Measurements from ENCODE around the gene LAMB4.

Gene LAMB4

DNA sequence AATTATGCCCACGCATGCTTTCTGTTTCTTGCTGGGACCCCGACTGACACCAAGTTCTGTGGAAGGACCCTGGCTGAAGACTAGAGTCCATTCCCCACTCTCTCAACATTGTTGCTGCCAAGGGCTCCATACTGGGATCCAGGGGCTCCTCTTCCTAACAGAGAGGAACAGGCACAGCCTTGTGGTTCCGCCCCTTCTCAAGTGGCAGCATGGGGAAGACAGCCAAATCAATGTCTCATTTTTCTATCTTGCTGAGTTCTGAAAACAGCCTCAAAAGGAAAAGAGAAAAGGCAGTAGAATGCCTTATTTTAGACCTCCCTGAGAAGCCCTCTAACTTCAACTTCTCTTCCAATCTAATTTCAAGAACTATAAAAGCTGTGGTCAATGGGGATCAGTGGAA, 103.5 kb downstream of the LAMB4 start:
- H3K36me3 Mint-ChIP-seq, result no peaks in the 10 kb centered on the region
- H3K9me3 Mint-ChIP-seq, result no peaks in the 10 kb centered on the region
- DNase-seq (ENCODE audit: low spot score in 2 of 2), result no peak
- ATAC-seq (ENCODE audit: low read depth), result no peak
- H3K27me3 Mint-ChIP-seq, result peaks cover 13% of the 10 kb centered on the region
- no peaks in the 10 kb centered on the region for H3K4me1 Mint-ChIP-seq
- no peak overlapping the region for H3K27ac Mint-ChIP-seq
- H3K4me3 Mint-ChIP-seq, result no peak overlapping the region

DNA sequence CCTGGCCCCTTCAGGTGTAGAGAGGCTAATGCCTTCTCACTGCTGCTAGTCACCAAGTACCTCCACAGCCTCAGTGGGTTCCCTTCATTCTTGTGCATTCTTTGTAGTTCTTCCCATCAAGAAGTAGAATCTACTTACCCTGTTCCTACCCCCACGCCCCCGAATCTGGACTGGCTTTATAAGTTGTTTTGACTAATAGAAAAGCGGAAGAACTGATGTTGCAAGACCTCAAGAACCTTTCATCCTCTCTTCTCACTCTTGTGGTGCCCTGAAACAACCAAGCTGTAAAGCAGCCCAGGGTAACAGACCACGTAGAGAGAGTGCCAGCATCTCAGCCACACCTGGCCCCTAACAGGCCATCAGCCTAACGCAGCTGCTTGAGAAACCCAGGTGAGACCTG, 104.0 kb downstream of the LAMB4 start:
- H3K36me3 Mint-ChIP-seq, result no peaks in the 10 kb centered on the region
- H3K27ac Mint-ChIP-seq, result no peak overlapping the region
- no peaks in the 10 kb centered on the region for H3K9me3 Mint-ChIP-seq
- ATAC-seq (ENCODE audit: low read depth), result no peak
- DNase-seq (ENCODE audit: low spot score in 2 of 2), result no peak
- peaks cover 11% of the 10 kb centered on the region for H3K27me3 Mint-ChIP-seq
- H3K4me3 Mint-ChIP-seq, result no peak overlapping the region
- no peaks in the 10 kb centered on the region for H3K4me1 Mint-ChIP-seq

- peaks cover 2% of the 10 kb centered on the region for H3K4me1 Mint-ChIP-seq
- DNase-seq (ENCODE audit: low spot score in 2 of 2), result no peak
- H3K27ac Mint-ChIP-seq, result no peak overlapping the region
- peaks cover 18% of the 10 kb centered on the region for H3K27me3 Mint-ChIP-seq
- H3K36me3 Mint-ChIP-seq, result no peaks in the 10 kb centered on the region
- ATAC-seq (ENCODE audit: low read depth), result no peak
- H3K4me3 Mint-ChIP-seq, result no peak overlapping the region
- no peaks in the 10 kb centered on the region for H3K9me3 Mint-ChIP-seq
Measured at GRCh38 chr7:108024538-108024937, 105.6 kb downstream of the LAMB4 start.

DNA sequence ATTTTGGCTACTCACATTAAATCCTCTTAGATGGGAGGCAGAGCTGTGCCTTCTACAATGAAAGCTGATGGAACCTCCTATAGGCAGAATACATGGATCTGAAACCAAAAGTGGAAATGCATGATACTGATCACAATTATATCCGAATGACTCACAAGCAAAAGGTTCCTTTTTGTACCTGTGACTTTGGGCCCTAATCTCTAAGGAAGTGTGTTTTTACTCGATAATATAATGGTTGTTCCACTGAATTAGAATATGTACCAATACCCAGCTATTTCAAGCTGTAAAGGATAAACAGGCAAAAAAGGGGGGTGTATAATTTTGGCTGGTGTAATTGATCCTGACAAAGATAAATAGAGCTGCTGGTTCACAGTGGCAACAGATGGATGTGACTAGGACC, 109.6 kb downstream of the LAMB4 start:
- H3K36me3 Mint-ChIP-seq, result no peaks in the 10 kb centered on the region
- DNase-seq (ENCODE audit: low spot score in 2 of 2) (no peak), ATAC-seq (ENCODE audit: low read depth) (no peak)
- peaks cover 2% of the 10 kb centered on the region for H3K4me1 Mint-ChIP-seq
- no peaks in the 10 kb centered on the region for H3K9me3 Mint-ChIP-seq
- H3K4me3 Mint-ChIP-seq, result no peak overlapping the region
- no peak overlapping the region for H3K27ac Mint-ChIP-seq
- H3K27me3 Mint-ChIP-seq, result peaks cover 16% of the 10 kb centered on the region

- Mint-ChIP-seq H3K4me1 (peaks cover 2% of the 10 kb centered on the region), H3K9me3 (no peaks in the 10 kb centered on the region), H3K27me3 (peaks cover 11% of the 10 kb centered on the region), H3K27ac (no peak overlapping the region), H3K4me3 (no peak overlapping the region), H3K36me3 (no peaks in the 10 kb centered on the region)
- no peak for ATAC-seq (ENCODE audit: low read depth)
- no peak for DNase-seq (ENCODE audit: low spot score in 2 of 2)
Measured at GRCh38 chr7:108018668-108019067, 111.5 kb downstream of the LAMB4 start.

GRCh38 chr7:108017776-108018151, 112.4 kb downstream of the LAMB4 start:
- no peak overlapping the region for H3K27ac Mint-ChIP-seq
- H3K36me3 Mint-ChIP-seq, result no peaks in the 10 kb centered on the region
- peaks cover 11% of the 10 kb centered on the region for H3K27me3 Mint-ChIP-seq
- peaks cover 2% of the 10 kb centered on the region for H3K4me1 Mint-ChIP-seq
- no peaks in the 10 kb centered on the region for H3K9me3 Mint-ChIP-seq
- no peak for DNase-seq (ENCODE audit: low spot score in 2 of 2)
- no peak for ATAC-seq (ENCODE audit: low read depth)
- H3K4me3 Mint-ChIP-seq, result no peak overlapping the region

GRCh38 chr7:108016841-108017775, 113.1 kb downstream of the LAMB4 start:
- no peak for DNase-seq (ENCODE audit: low spot score in 2 of 2)
- no peak for ATAC-seq (ENCODE audit: low read depth)

DNA sequence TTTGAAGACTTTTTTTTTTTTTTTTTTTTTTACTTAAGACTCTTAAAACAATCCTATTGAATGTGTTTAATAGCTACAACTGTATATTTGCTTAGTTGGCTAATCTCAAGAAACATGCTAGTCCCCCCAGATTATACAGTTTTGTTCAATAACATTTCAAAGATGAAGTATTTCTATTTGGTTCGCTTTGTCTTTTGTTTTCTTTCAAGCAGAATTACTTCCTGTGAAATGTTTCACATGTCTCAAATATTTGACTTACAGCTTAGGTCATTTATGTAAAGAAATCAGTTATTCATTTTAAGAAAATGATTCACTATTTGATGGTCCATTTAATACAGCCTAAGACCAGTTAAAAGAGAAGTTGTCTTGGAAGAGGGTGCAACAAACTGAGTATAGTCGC, 114.4 kb downstream of the LAMB4 start:
- Mint-ChIP-seq H3K4me1 (peaks cover 2% of the 10 kb centered on the region), H3K4me3 (no peak overlapping the region), H3K27me3 (peaks cover 8% of the 10 kb centered on the region), H3K36me3 (no peaks in the 10 kb centered on the region), H3K27ac (no peak overlapping the region), H3K9me3 (no peaks in the 10 kb centered on the region)
- DNase-seq (ENCODE audit: low spot score in 2 of 2), result no peak
- ATAC-seq (ENCODE audit: low read depth), result no peak

More at GRCh38 chr7:108016841-108017775, 113.1 kb downstream of the LAMB4 start:
- H3K4me1 Mint-ChIP-seq, result peaks cover 2% of the 10 kb centered on the region
- no peak overlapping the region for H3K4me3 Mint-ChIP-seq
- H3K36me3 Mint-ChIP-seq, result no peaks in the 10 kb centered on the region
- peaks cover 11% of the 10 kb centered on the region for H3K27me3 Mint-ChIP-seq
- H3K9me3 Mint-ChIP-seq, result no peaks in the 10 kb centered on the region
- no peak overlapping the region for H3K27ac Mint-ChIP-seq

DNA sequence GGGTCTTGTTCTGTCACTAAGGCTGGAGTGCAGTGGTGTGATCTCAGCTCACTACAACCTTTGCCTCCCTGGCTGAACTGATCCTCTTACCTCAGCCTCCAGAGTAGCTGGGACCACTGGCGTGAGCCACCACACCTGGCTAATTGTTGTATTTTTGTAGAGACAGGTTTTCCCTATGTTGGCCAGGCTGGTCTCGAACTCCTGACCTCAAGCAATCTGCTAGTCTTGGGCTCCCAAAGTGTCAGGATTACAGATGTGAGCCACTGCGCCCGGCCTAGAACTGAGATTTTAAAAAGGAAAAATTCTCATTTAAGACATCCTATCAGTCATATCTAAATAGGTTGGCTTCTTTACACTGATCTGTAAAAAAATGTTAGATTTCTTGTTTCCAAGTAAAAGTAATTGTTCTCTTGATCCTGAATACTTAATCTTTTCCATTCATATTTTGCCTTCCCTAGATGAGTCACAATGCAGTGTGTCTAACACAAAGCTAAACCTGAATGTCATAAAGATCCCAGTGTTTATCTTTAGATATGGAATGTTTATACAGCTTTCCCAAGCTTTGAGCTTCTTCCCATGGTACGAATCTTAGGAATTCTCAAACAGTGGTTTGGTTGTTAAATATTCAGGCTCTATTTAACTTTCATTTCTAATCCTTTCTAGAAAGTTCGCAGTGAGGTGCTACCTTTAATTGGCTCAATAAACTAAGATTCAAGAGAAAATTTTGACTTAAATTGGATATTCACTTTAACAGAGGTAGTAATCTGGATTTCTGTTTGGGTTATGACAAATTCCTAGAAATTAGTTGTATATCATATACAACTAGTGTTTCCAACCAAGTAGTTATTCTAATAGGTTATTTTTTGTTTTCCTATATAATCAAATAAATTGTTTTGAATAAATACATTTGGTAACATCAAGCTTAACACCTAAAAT, 115.1 kb downstream of the LAMB4 start:
- no peak overlapping the region for H3K4me3 Mint-ChIP-seq
- H3K4me1 Mint-ChIP-seq, result no peaks in the 10 kb centered on the region
- H3K27ac Mint-ChIP-seq, result no peak overlapping the region
- DNase-seq (ENCODE audit: low spot score in 2 of 2) (no peak), ATAC-seq (ENCODE audit: low read depth) (no peak)
- no peaks in the 10 kb centered on the region for H3K9me3 Mint-ChIP-seq
- peaks cover 6% of the 10 kb centered on the region for H3K27me3 Mint-ChIP-seq
- H3K36me3 Mint-ChIP-seq, result no peaks in the 10 kb centered on the region

DNA sequence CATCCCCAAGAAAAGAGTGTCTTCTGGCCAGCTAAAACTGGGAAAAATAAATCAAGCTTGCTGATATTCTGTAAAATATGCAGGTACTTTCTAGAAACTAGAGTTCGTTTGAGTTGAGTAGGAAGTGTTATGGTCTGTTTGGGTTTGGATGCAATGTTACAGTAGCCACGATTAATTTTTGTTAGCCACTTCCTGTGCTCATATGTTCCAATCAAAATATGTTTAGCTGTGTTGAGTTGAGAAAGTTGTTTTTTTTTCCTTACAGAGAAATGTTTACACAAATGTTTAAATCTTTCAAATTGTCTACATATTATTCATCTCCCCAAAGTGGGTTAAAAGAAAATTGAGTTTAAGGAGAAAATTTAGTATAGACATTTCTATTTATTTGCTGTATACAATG, 115.9 kb downstream of the LAMB4 start:
- Mint-ChIP-seq H3K4me1 (no peaks in the 10 kb centered on the region), H3K4me3 (no peak overlapping the region), H3K9me3 (no peaks in the 10 kb centered on the region), H3K36me3 (no peaks in the 10 kb centered on the region), H3K27ac (no peak overlapping the region), H3K27me3 (peaks cover 2% of the 10 kb centered on the region)
- no peak for DNase-seq (ENCODE audit: low spot score in 2 of 2)
- ATAC-seq (ENCODE audit: low read depth), result no peak

- no peak for DNase-seq (ENCODE audit: low spot score in 2 of 2)
- Mint-ChIP-seq H3K4me1 (no peaks in the 10 kb centered on the region), H3K27me3 (peaks cover 4% of the 10 kb centered on the region), H3K4me3 (no peak overlapping the region), H3K27ac (no peak overlapping the region), H3K9me3 (no peaks in the 10 kb centered on the region), H3K36me3 (no peaks in the 10 kb centered on the region)
- no peak for ATAC-seq (ENCODE audit: low read depth)
Measured at GRCh38 chr7:108012499-108013430, 117.4 kb downstream of the LAMB4 start.

- no peak for DNase-seq (ENCODE audit: low spot score in 2 of 2)
- Mint-ChIP-seq H3K9me3 (no peaks in the 10 kb centered on the region), H3K4me1 (no peaks in the 10 kb centered on the region)
Measured at GRCh38 chr7:108010377-108010776, 119.8 kb downstream of the LAMB4 start.

DNA sequence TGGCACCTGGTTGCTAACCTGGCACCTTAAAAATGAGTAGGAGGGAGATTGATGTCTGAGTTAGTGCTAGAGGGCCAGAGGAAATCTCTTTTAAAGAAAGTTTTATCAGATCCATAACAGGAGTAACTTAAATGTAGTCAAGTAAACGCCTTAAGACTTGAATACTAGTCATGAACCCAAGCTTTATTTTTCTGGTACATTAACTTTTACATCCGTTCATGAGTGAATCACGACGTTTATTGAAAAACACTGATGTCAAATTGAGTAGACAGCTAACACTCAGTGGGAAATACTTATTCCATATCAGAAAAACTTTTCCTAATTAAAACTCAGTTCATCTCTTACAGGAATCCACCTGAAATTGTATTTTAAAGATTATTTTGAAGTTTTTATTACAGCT, 120.3 kb downstream of the LAMB4 start:
- Mint-ChIP-seq H3K36me3 (no peaks in the 10 kb centered on the region), H3K27me3 (peaks cover 14% of the 10 kb centered on the region), H3K9me3 (no peaks in the 10 kb centered on the region), H3K27ac (no peak overlapping the region), H3K4me3 (no peak overlapping the region), H3K4me1 (no peaks in the 10 kb centered on the region)
- ATAC-seq (ENCODE audit: low read depth), result no peak
- DNase-seq (ENCODE audit: low spot score in 2 of 2), result no peak

More at GRCh38 chr7:108010377-108010776, 119.8 kb downstream of the LAMB4 start:
- ATAC-seq (ENCODE audit: low read depth), result no peak
- Mint-ChIP-seq H3K27ac (no peak overlapping the region), H3K27me3 (peaks cover 11% of the 10 kb centered on the region), H3K36me3 (no peaks in the 10 kb centered on the region), H3K4me3 (no peak overlapping the region)
